Kidney glomerular epithelial cell (primary cell): ENCODE data around the gene DLGAP1.
"Not testable (repeated sequence)": the region's sequence is repeated elsewhere in the genome, so short reads cannot be mapped to it uniquely, and the experiment has no call there.

Experiments
- DNase-seq: peaks from one replicate; lab custom pipeline; 2025; lab: John Stamatoyannopoulos, UW

Gene DLGAP1

DNA sequence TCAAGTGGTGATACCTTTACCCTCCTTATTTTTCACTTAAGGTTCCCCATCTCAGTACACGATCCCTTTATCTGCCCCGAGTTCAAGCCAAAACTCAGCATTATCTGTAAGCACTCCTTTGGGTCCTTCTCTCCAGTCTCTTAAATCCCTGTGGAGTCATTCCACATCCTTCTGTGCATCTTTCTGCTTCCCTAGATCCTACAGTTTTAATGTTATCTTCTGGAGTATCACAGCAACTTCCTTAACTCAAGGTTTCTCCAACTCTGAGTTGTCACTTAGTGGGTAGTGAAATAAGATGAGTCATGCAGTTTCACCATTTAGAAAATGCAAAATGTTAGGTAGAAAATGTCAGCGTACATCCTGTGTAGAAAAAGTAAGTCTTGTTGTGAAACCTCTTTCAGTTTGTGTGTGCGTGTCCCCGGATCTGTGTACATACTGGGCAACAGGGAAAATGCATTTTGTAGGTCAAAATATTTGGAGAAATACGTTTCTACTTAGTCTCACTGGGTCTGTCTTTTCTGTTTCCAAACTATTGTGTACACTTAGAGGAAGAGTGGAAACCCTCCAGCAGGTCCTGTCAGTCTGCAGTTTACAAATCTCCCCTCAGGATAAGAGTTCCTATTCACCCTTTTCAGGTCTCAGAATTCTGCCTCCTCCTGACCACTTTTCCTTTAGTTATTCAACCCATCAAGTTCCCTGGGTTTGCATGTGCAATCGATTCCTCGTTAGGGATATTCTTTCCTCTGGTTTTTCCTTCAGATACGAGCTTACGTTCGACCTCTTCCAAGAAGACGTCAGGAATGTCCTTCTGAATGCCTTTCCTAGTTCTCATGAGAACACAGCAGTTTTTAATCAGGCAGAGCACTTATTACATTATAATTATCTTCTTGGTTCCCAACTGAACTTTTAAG, 850.4 kb downstream of the DLGAP1 start:
- peak; percentile 80 for DNase-seq

DNA sequence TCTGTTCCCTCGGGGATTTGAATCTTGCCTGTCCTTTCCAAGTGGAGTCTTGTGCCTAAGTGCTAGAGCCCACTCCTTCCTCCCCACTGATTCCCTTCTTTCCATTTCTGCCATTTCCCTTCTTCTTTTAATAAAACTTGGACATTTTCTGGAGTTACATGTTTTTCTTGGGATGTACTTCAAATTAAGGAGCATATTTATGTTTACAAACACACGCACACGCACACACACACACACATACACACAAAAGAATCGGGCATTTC, 850.9 kb downstream of the DLGAP1 start:
- no peak for DNase-seq

DNA sequence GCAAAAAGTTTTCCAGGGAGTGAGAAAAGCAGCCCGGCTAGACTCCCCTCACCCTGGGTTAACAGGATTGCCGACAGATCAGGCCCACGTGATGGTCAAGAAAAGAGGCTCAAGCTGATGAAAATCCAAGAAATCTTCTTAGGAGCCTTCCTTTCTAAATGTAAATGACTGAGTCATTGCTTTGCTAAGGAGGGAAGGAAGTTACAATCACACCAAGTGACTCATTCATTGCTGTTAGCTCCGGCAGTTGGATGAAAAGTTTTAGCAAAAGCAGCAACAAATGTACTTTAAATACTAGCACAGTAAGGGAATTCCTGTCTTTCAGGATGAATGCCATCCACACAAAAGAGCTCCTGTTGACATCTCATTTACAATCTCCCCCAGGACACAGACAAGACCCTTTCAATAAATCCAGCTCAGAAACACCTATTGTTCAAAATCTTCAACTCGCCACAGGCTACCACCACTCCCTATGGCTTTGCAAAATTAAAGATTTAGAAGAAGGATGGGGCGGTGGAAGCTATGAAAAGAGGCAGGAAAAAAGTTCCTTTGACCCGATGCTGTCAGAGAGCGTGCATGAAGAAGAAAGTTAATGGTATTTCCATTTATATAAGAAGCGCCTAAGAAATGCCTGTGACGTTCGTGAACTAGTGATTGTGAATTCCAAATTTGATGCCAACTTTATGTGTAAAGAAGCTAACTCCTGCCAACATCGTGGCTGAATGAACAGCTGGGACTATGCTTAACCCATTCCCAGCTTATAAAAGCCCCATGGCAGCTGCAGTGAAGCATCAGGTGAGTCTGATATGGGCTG, 851.5 kb downstream of the DLGAP1 start:
- peak; percentile 93 for DNase-seq

DNA sequence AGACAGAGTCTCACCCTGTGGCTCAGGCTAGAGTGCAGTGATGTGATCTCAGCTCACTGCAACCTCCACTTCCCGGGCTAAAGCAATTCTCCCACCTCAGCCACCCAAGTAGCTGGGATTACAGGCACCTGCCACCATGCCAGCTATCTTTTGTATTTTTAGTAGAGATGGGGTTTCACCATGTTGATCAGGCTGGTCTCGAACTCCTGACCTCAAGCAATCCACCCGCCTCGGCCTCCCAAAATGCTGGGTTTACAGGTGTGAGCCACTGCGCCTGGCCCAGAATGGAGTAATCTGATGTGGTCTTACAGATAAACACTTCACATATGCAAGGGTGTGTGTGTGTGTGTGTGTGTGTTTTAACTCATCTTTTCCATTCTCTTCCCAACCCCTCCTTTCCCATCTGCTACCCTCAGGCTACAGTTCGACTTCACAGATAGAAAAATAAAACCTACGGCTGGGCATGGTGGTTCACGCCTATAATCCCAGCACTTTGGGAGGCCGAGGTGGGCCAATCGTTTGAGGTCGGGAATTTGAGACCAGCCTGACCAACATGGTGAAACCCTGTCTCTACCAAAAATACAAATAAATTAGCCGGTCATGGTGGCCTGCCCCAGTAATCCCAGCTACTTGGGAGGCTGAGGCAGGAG, 853.9 kb downstream of the DLGAP1 start:
- not testable (repeated sequence) for DNase-seq

DNA sequence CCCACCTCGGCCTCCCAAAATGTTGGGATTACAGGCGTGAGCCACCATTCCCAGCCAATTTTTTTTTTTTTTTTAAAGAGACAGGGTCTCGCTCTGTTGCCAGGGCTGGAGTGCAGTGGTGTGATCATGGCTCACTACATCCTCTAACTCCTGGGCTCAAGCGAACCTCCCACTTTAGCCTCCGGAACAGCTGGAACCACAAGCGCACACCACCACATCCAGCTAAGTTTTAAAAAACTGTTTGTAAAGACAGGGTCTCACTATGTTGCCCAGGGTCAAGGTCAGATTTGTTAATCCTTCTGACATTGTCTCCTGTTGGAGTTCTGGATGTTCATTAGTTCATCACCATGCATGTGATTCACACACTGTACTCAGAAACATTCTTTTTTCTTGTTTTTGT, 855.2 kb downstream of the DLGAP1 start:
- no peak for DNase-seq

DNA sequence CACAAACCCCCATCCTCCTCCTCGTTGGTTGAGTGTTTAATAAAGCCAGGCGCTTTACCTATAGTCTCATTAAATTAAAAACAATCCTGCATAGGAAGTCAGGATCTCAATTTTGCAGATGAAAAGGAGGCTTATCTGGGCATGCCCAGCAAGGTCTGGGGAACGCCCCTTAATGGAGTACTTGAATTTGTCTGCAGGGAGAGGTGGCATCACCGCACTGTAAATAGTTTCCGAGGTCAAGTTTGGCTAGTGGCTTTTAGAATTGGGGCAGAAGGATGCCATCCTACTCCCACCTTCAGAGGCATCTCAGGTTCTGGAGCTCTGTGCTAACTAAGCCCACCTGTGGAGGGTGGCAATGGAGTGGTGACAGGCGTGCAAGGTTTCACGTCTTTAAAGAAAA, 855.9 kb downstream of the DLGAP1 start:
- no peak for DNase-seq

DNA sequence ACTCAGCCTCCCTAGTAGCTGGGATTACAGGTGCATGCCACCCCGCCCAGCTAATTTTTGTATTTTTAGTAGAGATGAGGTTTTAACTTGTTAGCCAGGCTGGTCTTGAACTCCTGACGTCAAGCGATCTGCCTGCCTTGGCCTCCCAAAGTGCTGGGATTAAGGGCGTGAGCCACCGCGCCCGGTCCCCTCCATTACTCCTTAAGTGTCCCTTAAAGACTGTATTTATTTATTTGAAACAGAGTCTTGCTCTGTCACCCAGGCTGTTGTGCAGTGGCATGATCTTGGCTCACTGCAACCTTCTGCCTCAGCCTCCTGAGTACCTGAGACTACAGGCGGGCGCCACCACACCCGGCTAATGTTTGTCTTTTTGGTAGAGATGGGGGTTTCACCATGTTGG, 856.5 kb downstream of the DLGAP1 start:
- no peak for DNase-seq

DNA sequence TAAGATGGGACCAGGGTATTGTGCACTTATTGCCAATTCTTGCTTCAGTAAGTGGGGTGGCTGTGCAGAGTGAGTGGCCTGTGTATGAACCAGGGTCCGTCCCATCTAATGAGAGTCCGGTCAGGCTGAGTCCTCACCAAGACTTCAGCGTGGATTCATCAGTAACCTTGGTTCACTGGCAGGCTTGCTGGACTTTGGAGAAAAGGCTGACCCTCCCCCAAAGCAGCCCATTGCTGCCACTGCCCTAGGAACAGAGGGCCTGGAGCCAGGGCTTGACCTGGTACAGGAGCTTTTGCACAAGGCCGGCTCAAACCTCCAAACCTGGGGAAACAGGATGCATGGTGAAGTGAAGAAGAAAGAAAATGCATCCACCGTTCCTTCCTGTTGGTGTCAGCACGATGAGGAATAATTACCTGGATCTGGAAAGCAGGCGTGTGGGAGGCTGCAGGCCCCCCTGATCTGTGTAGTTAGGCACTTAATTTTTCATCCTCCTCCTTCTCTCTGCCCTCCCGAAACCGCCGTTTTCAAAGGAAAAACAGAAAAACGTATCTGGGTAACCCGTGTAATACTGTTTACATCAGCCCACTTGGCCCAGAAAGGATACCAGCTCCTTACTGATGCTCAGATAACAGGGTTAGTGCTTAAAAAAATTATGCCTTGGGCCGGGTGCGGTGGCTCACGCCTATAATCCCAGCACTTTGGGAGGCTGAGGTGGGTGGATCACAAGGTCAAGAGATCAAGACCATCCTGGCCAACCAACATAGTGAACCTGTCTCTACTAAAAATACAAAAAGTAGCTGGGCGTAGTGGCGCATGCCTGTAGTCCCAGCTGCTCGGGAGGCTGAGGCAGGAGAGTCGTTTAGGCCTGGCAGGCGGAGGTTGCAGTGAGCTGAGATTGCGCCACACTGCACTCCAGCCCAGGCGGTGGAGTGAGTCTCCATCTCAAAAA, 857.4 kb downstream of the DLGAP1 start:
- no peak for DNase-seq

DNA sequence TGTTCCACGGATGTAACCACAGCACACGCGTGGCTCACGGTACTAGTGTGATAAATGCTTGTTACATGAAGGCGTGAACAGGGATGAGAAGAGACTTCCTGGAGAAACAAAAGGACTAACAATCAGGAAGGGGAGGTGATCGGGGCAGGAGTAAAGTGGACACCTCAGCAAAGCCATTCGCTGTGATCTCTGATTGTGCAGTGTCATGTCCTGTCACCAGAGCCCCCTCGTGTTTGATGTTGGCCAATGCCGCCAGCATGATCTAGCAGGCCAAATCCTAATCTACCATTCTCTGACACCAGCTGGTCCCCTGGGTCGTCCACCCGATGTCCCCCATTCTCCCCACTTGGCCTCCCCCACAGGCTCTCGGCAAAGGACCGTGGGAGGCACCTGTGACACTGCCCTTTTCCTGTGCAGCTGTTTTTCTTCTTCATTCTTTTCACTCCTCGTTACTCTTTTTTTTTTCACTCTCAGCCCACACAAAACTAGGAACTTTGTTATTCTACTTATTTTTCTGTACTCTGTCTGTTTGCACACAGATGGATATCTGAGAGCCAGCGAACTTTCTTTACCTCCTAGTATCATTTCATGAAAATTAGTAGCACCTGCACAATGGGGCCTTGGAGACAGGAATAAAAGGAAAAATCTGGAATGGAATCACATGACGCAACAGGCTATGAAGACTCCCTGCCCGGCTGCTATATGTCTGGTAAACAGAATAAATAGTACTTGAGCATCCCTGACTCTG, 858.3 kb downstream of the DLGAP1 start:
- peak; percentile 42 for DNase-seq

DNA sequence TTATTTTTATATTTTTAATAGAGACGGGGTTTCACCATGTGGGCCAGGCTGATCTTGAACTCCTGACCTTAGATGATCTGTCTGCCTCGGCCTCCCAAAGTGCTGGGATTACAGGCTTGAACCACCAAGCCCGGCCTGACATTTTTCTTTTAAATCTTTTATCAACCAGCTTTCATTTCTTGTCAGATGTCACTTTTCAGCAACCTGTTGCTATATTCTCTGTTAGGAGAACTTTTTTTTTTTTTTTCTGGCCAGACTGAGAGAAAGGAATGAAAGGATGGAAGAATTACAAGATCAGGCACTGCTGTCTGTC, 858.8 kb downstream of the DLGAP1 start:
- no peak for DNase-seq

DNA sequence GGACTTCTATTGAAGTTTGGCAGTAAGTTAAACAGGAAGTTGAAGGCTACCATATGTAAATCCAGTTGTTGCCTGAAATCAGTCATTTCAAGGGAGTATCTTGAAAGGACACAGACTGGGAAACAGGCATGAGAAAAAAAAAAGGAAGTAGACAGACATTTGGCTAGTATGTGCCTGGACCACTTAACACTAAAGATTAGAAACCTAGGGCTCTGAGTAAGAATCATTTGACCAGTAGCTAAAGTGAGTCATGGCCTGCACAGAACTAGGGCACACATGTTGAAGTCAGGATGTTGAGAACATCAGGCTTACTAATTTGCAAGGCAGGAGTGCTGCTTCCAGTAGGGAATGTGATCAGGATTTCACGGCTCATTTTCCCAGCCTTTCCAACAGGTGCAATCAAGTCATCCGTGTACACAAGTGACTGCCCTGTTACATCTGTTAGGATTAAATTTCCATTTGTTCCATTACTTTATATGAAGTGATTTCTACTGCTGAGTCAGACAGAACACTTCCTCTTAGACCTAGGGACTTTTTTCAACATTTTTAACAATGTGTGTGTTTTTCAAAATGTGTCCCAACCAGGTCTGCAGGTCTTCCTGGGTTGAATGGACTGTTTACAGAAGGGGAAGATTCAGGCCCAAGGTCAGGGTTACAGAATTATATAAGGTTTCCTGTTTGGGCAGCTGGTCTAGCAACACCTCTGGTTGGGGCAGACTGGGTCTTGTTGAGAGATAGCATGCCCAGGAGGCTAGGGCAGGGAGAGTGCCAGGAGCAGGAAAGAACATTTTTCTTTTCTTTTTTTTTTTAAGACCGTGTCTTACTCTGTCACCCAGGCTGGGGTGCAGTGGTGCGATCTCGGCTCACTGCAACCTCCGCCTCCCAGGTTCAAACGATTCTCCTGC, 859.5 kb downstream of the DLGAP1 start:
- DNase-seq: peak; percentile 92

DNA sequence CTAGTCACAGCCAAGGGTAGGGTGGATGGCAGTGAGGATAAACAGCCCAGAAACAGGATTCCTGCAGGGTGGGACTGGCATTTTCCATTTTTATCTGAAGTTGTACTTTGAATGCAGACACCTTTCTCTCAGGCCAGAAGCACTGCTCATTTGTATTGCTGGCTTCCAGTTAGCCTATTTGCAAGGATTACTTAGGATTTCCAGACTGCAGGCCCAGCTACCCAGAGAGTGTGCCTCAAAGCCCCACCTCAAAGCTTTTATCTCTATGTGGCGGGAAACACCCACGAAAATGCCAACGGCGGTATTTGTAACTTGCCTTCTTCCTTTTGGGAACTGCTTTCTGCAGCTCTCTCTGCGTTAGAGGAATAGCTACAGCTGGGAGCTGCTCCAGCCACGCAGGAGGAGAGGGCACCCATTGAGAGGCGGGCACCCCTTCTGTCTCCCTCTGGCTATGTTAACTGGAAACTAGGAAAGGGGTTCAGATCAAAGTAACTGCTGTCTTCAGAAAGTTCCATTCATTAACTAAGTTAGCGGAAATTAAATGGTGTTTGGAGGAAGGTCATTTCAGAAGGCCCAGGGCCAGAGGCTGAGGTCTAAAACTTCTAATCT, 860.2 kb downstream of the DLGAP1 start:
- peak; percentile 72 for DNase-seq

DNA sequence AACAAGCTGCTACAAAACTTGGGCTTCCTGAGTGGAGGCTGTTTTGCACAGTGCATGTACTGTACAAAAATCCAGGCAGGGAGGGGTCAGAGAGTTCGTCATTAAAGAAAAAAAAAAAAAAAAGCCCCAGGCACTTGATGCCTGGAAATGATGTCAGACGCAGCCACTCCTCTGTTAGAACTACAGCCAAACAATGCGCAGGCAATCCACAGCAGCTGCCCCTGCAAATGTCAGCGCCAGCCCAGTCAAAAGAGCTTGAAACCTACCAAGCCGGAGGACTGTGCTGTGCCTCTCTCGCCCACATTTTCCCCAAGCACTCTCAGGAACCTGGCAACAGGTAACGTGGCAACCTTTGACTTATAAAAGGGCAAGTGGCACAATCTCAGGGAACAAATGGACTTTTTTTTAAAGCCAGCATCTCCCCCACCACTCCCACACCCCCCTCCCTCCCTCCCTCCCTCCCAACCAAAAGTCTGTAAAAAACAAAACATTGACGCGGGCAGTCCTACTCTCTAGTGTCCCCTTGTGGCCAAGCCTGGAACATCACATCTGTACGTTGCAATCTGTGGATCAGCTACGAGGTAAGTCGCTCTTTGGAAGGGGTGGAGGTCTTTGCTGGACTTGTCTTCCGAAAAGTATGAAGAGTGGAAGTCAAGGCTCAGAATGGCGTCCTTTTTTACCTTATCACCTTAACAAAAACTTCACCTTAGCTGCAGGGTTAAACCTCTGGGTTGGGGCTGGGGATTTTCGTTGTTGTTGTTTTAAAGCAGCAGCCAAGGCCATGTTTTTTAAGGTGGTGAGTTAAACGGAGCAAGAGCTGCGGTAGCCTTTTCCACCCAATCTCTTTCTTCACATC, 861.0 kb downstream of the DLGAP1 start:
- peak; percentile 97 for DNase-seq

DNA sequence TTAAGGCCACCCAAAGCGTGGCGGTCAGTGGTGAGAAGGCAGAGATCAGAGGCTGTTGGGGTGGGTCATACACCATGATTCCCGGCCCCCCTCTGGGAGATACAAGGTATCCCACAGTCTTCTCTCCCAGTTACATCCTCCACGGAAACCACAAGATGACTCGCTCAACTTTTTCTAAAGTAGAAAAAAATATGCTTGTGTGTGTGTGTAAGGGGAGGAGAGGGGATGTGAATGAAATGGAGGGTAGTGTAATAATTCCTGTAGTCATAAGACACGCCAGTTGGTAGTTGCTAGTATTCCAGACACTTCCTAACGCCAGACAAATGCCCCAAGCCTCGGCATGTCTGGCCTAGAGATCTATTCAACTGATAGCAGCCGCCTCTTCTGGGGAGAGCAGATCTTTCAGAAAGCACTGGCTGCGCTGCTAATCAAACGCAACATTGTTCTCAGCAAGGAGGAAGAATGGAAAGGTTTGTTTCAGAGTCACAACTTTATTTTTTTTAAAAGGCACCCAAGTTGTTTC, 861.7 kb downstream of the DLGAP1 start:
- DNase-seq: peak; percentile 71

DNA sequence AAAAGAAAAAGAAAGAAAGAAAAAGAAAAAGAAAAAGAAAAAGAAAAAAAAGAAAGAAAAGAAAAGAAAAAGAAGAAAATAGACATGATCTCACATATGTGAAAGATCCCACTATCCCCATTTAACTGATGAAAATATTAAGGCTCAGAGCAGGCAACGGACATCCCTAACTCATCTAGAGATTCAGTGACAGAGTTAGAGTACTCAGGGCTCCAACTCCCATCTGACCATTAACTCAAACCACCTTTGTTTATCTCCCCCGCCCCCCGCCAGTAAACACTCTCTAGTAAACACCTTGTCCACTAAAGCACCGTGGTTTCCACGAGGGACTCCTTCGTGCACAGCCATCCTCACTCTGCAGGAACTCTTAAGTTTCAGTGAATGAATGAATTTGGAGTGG, 862.2 kb downstream of the DLGAP1 start:
- no peak for DNase-seq

DNA sequence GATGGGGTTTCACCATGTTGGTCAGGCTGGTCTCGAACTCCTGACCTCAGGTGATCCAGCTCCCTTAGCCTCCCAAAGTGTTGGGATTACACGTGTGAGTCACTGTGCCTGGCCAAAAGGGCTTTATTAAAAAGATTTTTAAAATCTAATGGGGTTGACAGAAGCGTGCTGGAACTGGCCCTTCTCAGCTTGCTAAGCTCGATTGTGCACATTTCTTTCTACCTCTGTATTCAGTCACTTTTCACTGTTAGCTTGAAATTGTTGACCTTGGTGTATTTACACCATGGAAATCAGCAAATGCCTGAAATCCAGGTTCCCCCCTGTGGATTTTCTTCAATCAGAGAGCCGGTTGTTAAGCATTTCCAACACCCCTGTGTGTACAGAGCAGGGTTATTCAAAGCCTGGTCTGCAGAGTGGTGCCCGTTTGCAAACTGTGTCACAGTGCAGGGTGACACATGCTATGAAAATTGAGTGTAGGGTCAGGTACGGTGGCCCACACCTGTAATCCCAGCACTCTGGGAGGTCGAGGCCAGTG, 864.9 kb downstream of the DLGAP1 start:
- no peak for DNase-seq

DNA sequence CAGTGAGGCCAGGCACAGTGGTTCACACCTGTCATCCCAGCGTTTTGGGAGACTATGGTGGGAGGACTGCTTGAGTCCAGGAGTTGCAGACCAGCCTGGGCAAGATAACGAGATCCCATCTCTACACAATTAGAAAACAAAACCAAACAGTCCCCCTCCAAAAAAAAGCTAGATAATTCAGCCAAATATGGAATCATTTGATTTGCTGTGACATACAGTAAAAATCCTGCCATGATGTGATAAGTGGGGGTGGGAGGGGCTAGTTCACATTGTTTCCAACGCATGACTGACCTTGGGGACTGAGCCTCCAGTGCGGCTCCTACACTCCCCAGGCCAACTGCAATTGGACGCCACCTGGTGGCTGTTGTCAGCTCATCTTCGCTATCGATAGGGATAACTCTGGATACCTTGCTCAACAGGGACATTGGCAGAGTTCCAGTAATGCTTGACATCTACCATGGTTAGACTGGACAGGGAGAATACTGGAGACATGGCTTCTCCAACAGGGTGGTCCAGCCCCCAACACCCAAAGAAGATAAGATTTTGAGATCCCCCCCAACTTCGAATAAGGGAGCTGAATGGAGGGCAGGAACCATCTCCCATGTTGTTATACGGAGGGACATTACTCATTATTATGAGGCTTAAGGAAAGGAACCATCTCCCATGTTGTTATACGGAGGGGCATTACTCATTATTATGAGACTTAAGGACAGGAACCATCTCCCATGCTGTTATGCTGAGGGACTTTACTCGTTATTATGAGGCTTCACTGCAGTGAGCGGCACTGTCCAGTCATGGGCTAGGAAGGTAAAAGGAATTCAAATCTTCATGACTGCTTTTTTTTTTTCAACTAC, 869.2 kb downstream of the DLGAP1 start:
- DNase-seq: peak; percentile 76
